ENCODE results near the gene CCRL2. TPM values are rescaled to one million over a fixed set of nuclear protein-coding genes. Genes with fewer than 3 reads are reported as not detected.

The CCRL2 gene, protein sequence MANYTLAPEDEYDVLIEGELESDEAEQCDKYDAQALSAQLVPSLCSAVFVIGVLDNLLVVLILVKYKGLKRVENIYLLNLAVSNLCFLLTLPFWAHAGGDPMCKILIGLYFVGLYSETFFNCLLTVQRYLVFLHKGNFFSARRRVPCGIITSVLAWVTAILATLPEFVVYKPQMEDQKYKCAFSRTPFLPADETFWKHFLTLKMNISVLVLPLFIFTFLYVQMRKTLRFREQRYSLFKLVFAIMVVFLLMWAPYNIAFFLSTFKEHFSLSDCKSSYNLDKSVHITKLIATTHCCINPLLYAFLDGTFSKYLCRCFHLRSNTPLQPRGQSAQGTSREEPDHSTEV
- total RNA-seq = 10 to 100 TPM in 3 of 4 donors, not detected in 1; 13.5 to 21.2 (median 16.0) TPM

DNA sequence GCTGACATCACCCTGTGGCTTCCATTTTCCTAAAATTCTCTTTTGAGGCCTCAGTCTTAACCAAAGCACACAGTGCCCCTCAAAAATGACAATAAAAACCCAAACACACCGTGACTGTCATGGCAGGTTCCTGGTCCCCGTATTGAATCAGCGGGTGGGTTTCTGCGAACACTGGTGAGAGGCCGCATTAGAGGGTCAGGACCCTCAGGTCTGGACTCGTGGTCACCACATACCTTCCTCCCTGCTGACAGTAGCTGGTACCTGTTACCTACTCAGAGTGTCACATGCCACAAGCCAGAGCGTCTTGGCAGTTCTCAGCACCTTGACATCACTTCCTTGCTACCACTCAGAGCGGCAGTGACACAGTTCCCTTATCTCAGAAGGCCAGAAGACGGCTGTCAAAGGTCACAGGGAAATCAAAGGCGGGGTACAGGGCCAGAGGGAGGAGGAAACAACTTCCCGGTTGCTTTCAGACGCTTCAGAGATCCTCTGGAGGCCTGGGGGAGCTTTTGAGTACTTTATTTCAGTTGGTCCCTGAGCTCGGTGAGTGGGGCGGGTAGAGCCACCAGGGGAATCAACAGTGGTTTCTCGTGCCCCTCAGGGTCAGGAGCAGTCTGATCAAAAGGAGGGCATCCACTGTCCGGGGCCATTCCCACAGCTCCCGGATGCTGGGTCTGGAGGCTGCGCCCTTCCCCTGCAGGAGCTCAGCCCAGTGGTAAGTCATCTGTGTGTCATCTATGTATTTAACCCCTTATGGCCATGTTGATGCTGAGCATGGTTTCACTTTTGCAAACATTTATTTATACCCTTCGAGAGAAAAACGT, at the start of gene CCRL2, which contains the start of gene CCR5AS:
TSS of gene CCRL2 (plus strand) at position 472 of the 824 bp plus-strand sequence. CDS start 821 bp downstream, outside the sequence.
TSS of gene CCR5AS (minus strand) at position 279 of the 824 bp plus-strand sequence.
- peak; percentile 45 to 93 (median 86) for DNase-seq
- peaks cover 0 to 38% (median 8%) of the 10 kb centered on the region in 4 donors for H3K4me1 ChIP-seq
- H3K4me3 ChIP-seq = peak within 1 kb of the TSS; percentile 24 to 57 (median 44)
- peak; percentile 83 to 94 for TF ChIP-seq POLR2A (IDR thresholded peaks at IDR 0.05)
- TF ChIP-seq, protein P1, sequence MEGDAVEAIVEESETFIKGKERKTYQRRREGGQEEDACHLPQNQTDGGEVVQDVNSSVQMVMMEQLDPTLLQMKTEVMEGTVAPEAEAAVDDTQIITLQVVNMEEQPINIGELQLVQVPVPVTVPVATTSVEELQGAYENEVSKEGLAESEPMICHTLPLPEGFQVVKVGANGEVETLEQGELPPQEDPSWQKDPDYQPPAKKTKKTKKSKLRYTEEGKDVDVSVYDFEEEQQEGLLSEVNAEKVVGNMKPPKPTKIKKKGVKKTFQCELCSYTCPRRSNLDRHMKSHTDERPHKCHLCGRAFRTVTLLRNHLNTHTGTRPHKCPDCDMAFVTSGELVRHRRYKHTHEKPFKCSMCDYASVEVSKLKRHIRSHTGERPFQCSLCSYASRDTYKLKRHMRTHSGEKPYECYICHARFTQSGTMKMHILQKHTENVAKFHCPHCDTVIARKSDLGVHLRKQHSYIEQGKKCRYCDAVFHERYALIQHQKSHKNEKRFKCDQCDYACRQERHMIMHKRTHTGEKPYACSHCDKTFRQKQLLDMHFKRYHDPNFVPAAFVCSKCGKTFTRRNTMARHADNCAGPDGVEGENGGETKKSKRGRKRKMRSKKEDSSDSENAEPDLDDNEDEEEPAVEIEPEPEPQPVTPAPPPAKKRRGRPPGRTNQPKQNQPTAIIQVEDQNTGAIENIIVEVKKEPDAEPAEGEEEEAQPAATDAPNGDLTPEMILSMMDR (IDR thresholded peaks at IDR 0.05) = peak in 1 of 6 experiments; percentile 2
- H3K9me3 ChIP-seq = no peaks in the 10 kb centered on the region
- no peaks in the 10 kb centered on the region for H3K27me3 ChIP-seq
- H3K27ac ChIP-seq = peak within 1 kb of the TSS; percentile 69 to 97 (median 85)
- no peaks in the 10 kb centered on the region for H3K36me3 ChIP-seq

DNA sequence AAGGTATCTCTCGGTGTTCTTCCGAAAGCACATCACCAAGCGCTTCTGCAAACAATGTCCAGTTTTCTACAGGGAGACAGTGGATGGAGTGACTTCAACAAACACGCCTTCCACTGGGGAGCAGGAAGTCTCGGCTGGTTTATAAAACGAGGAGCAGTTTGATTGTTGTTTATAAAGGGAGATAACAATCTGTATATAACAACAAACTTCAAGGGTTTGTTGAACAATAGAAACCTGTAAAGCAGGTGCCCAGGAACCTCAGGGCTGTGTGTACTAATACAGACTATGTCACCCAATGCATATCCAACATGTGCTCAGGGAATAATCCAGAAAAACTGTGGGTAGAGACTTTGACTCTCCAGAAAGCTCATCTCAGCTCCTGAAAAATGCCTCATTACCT, 48.6 kb upstream of the CCRL2 start:
- no peaks in the 10 kb centered on the region for H3K9me3 ChIP-seq

DNA sequence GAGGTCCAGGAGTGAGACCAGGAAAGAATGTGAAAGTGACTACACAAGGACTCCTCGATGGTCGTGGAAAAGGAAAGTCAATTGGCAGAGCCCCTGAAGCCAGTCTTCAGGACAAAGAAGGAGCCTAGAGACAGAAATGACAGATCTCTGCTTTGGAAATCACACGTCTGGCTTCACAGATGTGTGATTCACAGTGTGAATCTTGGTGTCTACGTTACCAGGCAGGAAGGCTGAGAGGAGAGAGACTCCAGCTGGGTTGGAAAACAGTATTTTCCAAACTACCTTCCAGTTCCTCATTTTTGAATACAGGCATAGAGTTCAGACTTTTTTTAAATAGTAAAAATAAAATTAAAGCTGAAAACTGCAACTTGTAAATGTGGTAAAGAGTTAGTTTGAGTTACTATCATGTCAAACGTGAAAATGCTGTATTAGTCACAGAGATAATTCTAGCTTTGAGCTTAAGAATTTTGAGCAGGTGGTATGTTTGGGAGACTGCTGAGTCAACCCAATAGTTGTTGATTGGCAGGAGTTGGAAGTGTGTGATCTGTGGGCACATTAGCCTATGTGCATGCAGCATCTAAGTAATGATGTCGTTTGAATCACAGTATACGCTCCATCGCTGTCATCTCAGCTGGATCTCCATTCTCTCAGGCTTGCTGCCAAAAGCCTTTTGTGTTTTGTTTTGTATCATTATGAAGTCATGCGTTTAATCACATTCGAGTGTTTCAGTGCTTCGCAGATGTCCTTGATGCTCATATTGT, 47.1 kb upstream of the CCRL2 start:
- Histone ChIP-seq H3K9me3 (no peaks in the 10 kb centered on the region), H3K27me3 (no peaks in the 10 kb centered on the region), H3K36me3 (no peaks in the 10 kb centered on the region), H3K4me1 (peaks cover 0 to 17% (median 0%) of the 10 kb centered on the region in 4 donors), H3K27ac (peak overlapping the region in 1 of 4 donors; percentile 44), H3K4me3 (no peak overlapping the region)
- no peak for DNase-seq
- no peak for TF ChIP-seq POLR2A (IDR thresholded peaks at IDR 0.05)
- TF ChIP-seq, protein P1 (IDR thresholded peaks at IDR 0.05) = no peak

More for the DNA sequence above, 48.6 kb upstream of the CCRL2 start:
- no peaks in the 10 kb centered on the region for H3K36me3 ChIP-seq
- DNase-seq = no peak
- peaks cover 0 to 17% (median 0%) of the 10 kb centered on the region in 4 donors for H3K4me1 ChIP-seq
- H3K27me3 ChIP-seq = no peaks in the 10 kb centered on the region
- H3K27ac ChIP-seq = peak overlapping the region in 1 of 4 donors; percentile 8
- TF ChIP-seq POLR2A (IDR thresholded peaks at IDR 0.05) = no peak
- TF ChIP-seq, protein P1 (IDR thresholded peaks at IDR 0.05) = no peak
- no peak overlapping the region for H3K4me3 ChIP-seq

DNA sequence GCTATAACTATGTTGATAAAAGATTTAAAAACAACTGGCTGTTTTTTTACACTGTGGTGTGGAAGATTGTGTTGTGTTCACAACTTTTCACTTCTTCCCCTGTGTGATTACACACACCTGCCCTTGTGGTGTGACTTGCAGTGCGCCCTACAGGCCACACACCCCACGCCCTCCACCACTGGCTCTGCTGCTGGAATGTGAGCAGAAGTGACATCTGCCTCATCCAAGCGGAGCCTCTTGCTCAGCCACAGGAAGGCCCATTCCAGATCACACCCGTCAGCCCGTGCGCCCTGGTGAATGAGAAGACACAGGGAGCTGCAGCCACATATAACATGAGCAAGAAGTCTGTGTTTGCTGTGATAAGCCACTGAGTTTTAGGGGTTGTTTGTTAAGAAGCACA, 46.2 kb upstream of the CCRL2 start:
- TF ChIP-seq POLR2A (IDR thresholded peaks at IDR 0.05) = no peak
- TF ChIP-seq, protein P1 (IDR thresholded peaks at IDR 0.05) = no peak
- Histone ChIP-seq H3K4me1 (peaks cover 0 to 17% (median 0%) of the 10 kb centered on the region in 4 donors), H3K27ac (peak overlapping the region in 3 of 4 donors; percentile 10 to 49 (median 13)), H3K9me3 (no peaks in the 10 kb centered on the region), H3K36me3 (no peaks in the 10 kb centered on the region), H3K27me3 (no peaks in the 10 kb centered on the region), H3K4me3 (no peak overlapping the region)
- DNase-seq = peak in 1 of 3 donors; percentile 43
